Measurements from ENCODE around the gene SHH.

DNA sequence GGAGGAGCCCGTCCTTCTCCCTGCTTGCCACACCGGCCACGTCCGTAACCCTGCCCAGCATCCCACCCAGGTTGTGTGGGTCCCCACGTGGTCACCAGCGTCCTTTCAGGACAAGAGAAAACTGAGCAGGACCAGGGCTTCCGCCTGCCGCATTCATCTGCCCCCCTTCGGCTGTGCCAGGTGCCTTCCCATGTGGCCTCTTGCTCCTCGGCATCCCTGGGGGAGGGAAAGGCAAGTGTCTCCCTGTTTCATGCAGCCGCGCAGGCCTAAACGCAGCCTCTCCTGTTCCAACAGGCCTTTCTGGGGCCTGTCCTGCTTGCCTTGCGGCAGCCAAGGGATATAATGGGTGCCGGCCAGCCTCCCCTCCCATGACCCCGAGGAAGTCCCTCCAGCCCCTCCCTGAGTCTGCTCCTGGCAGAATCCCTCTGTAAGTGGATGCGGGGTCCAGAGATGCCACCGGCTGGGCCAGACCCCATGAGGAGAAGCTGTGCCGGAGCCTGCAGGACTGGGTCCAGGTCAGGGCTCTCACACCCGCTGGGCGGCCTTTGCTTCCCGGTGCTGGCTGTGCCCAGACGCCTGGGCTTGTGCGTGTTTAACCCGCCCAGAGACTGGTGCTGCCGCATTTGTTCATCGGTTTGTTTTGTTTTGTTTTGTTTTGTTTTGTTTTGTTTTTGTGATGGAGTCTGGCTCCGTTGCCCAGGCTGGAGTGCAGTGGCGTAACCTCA, 23.1 kb downstream of the SHH start:
- TF ChIP-seq EZH2 (IDR thresholded peaks at IDR 0.05; ENCODE audit: low read length) = no peak
- TF ChIP-seq, protein P1, sequence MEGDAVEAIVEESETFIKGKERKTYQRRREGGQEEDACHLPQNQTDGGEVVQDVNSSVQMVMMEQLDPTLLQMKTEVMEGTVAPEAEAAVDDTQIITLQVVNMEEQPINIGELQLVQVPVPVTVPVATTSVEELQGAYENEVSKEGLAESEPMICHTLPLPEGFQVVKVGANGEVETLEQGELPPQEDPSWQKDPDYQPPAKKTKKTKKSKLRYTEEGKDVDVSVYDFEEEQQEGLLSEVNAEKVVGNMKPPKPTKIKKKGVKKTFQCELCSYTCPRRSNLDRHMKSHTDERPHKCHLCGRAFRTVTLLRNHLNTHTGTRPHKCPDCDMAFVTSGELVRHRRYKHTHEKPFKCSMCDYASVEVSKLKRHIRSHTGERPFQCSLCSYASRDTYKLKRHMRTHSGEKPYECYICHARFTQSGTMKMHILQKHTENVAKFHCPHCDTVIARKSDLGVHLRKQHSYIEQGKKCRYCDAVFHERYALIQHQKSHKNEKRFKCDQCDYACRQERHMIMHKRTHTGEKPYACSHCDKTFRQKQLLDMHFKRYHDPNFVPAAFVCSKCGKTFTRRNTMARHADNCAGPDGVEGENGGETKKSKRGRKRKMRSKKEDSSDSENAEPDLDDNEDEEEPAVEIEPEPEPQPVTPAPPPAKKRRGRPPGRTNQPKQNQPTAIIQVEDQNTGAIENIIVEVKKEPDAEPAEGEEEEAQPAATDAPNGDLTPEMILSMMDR (optimal IDR thresholded peaks at IDR 0.05 in 1 of 3, IDR thresholded peaks at IDR 0.05 in 1 of 3, conservative IDR thresholded peaks at IDR 0.05 in 1 of 3; ENCODE audit: extremely low read depth in 1 of 3, insufficient read depth in 2 of 3, low read length in 3 of 3) = no peak
